HEK293 (cell line): ENCODE data around the gene RAB10.

ENCODE experiments used
- CTCF ChIA-PET: fragments of 350-600 bp; formaldehyde crosslinking; extraction: SDS; loops from one replicate; lab custom pipeline; 2021; ENCODE audit warnings: antibody characterized with exemption; lab: Yijun Ruan, JAX
- POLR2A ChIA-PET: fragments of 300-600 bp; formaldehyde crosslinking; extraction: SDS; loops from one replicate; lab custom pipeline; 2020; ENCODE audit warnings: antibody characterized with exemption, inconsistent platforms; lab: Yijun Ruan, JAX
- H3K27ac ChIP-seq: fragments of 200-500 bp; sonication (Bioruptor generic); 2 replicates; pipeline ENCODE4 v1.5.1; 2014; ENCODE audit warnings: low read depth, low read length, control low read depth, inconsistent platforms; ENCODE audit errors: extremely low read depth
- H3K36me3 ChIP-seq, 2 experiments: fragments of 200-500 bp in 1 of 2; sonication (Bioruptor generic) in 1 of 2; 1 replicate in 1 of 2; 2 replicates in 1 of 2; pipeline ENCODE4 v1.5.1; 2014 to 2017; ENCODE audit warnings: inconsistent platforms in 2 of 2, low read length in 2 of 2; ENCODE audit not compliant: control insufficient read depth in 2 of 2, insufficient read depth in 1 of 2
- H3K4me1 ChIP-seq: fragments of 200-500 bp; sonication (Bioruptor generic); 2 replicates; pipeline ENCODE4 v1.5.1; 2014; ENCODE audit warnings: mild to moderate bottlenecking, low read length, inconsistent platforms; ENCODE audit not compliant: control insufficient read depth, insufficient read depth
- H3K4me3 ChIP-seq: 2 replicates; pipeline ENCODE4 v1.5.1; 2011; ENCODE audit warnings: low read depth, mild to moderate bottlenecking, control low read depth, low read length, moderate library complexity
- H3K9me3 ChIP-seq: fragments of 200-500 bp; sonication (Bioruptor generic); 2 replicates; pipeline ENCODE4 v1.5.1; 2014; ENCODE audit warnings: low read depth, low read length, inconsistent platforms; ENCODE audit not compliant: control insufficient read depth, insufficient read depth
- GFI1B ChIP-seq: fragments of 450-650 bp; formaldehyde crosslinking; IDR thresholded peaks from 2 replicates; pipeline ENCODE4 v1.5.1; 2016; ENCODE audit warnings: missing biosample characterization, missing genetic modification characterization
- GLIS1 ChIP-seq: fragments of 450-650 bp; formaldehyde crosslinking; IDR thresholded peaks from 2 replicates; pipeline ENCODE4 v1.5.1; 2016; ENCODE audit warnings: missing biosample characterization, missing genetic modification characterization
- INSM2 ChIP-seq: fragments of 450-650 bp; formaldehyde crosslinking; IDR thresholded peaks from 2 replicates; pipeline ENCODE4 v1.5.1; 2016; ENCODE audit warnings: missing biosample characterization, missing genetic modification characterization
- KLF16 ChIP-seq: fragments of 450-650 bp; formaldehyde crosslinking; IDR thresholded peaks from 2 replicates; pipeline ENCODE4 v1.5.1; 2017; ENCODE audit warnings: missing biosample characterization, missing genetic modification characterization
- MZF1 ChIP-seq: fragments of 450-650 bp; formaldehyde crosslinking; IDR thresholded peaks from 2 replicates; pipeline ENCODE4 v1.5.1; 2017; ENCODE audit warnings: missing biosample characterization, missing genetic modification characterization, borderline replicate concordance
- OSR2 ChIP-seq: fragments of 450-650 bp; formaldehyde crosslinking; IDR thresholded peaks from 2 replicates; pipeline ENCODE4 v1.5.1; 2016; ENCODE audit warnings: missing biosample characterization, missing genetic modification characterization
- OVOL3 ChIP-seq: fragments of 450-650 bp; formaldehyde crosslinking; IDR thresholded peaks from 2 replicates; pipeline ENCODE4 v1.5.1; 2016; ENCODE audit warnings: missing biosample characterization, missing genetic modification characterization
- PRDM1 ChIP-seq: fragments of 450-650 bp; formaldehyde crosslinking; IDR thresholded peaks from 2 replicates; pipeline ENCODE4; 2016; ENCODE audit warnings: missing biosample characterization, missing genetic modification characterization
- PRDM10 ChIP-seq: fragments of 450-650 bp; formaldehyde crosslinking; IDR thresholded peaks from 2 replicates; pipeline ENCODE4 v1.5.1; 2016; ENCODE audit warnings: missing biosample characterization, missing genetic modification characterization
- PRDM6 ChIP-seq: fragments of 450-650 bp; formaldehyde crosslinking; IDR thresholded peaks from 2 replicates; pipeline ENCODE4 v1.5.1; 2017; ENCODE audit warnings: missing biosample characterization, missing genetic modification characterization
- SP7 ChIP-seq: fragments of 450-650 bp; formaldehyde crosslinking; IDR thresholded peaks from 2 replicates; pipeline ENCODE4 v1.5.1; 2016; ENCODE audit warnings: missing biosample characterization, missing genetic modification characterization
- ZBTB20 ChIP-seq: fragments of 450-650 bp; formaldehyde crosslinking; IDR thresholded peaks from 2 replicates; pipeline ENCODE4 v1.5.1; 2016; ENCODE audit warnings: missing biosample characterization, missing genetic modification characterization
- ZFP37 ChIP-seq: fragments of 450-650 bp; formaldehyde crosslinking; IDR thresholded peaks from 2 replicates; pipeline ENCODE4 v1.5.1; 2016; ENCODE audit warnings: missing biosample characterization, missing genetic modification characterization
- ZNF155 ChIP-seq: fragments of 450-650 bp; formaldehyde crosslinking; IDR thresholded peaks from 2 replicates; pipeline ENCODE4 v1.5.1; 2016; ENCODE audit warnings: missing biosample characterization, missing genetic modification characterization
- ZNF16 ChIP-seq: fragments of 450-650 bp; formaldehyde crosslinking; IDR thresholded peaks from 2 replicates; pipeline ENCODE4 v1.5.1; 2016; ENCODE audit warnings: low read depth, missing biosample characterization, missing genetic modification characterization
- ZNF202 ChIP-seq: fragments of 450-650 bp; formaldehyde crosslinking; IDR thresholded peaks from 2 replicates; pipeline ENCODE4 v1.5.1; 2016; ENCODE audit warnings: missing biosample characterization, missing genetic modification characterization, borderline replicate concordance
- ZNF362 ChIP-seq: fragments of 450-650 bp; formaldehyde crosslinking; IDR thresholded peaks from 2 replicates; pipeline ENCODE4 v1.5.1; 2016; ENCODE audit warnings: missing biosample characterization, missing genetic modification characterization
- ZNF571 ChIP-seq: fragments of 450-650 bp; formaldehyde crosslinking; IDR thresholded peaks from 2 replicates; pipeline ENCODE4 v1.5.0; 2017; ENCODE audit warnings: missing biosample characterization, missing genetic modification characterization
- ZNF580 ChIP-seq: fragments of 450-650 bp; formaldehyde crosslinking; IDR thresholded peaks from 2 replicates; pipeline ENCODE4 v1.5.1; 2016; ENCODE audit warnings: missing biosample characterization, missing genetic modification characterization
- ZNF704 ChIP-seq: fragments of 450-650 bp; formaldehyde crosslinking; IDR thresholded peaks from 2 replicates; pipeline ENCODE4 v1.5.1; 2016; ENCODE audit warnings: missing biosample characterization, missing genetic modification characterization
- ZSCAN18 ChIP-seq: fragments of 450-650 bp; formaldehyde crosslinking; IDR thresholded peaks from 2 replicates; pipeline ENCODE4 v1.5.1; 2016; ENCODE audit warnings: missing biosample characterization, missing genetic modification characterization

Gene RAB10

GRCh38 chr2:26043109-26043508 lies 9.2 kb downstream of the RAB10 start:
- H3K4me3 ChIP-seq, result no peak overlapping the region
- H3K36me3 ChIP-seq, result peaks cover 0 to 9% of the 10 kb centered on the region in 2 experiments; a peak in 2 of 3 replicates
- peaks cover 3% of the 10 kb centered on the region for H3K4me1 ChIP-seq
- TF ChIP-seq ZFP37, result no peak
- peak; percentile 56; the same call in 1 of the 2 replicates for TF ChIP-seq PRDM10 (tag by site-specific recombination)
- TF ChIP-seq, all 188 proteins: peak for 1
- Histone ChIP-seq H3K9me3 (no peaks in the 10 kb centered on the region), H3K27ac (no peak overlapping the region)
- POLR2A ChIA-PET, result interaction anchor here (0.6 to 1.4 kb wide), 2 partner anchors 9 to 303 kb away, joined by 4 to 6 read pairs; partner anchors contain the start of genes RAB10 and SELENOI
- CTCF ChIA-PET, result interaction anchor here (1.2 to 1.6 kb wide), 2 partner anchors 45 to 92 kb away, joined by 5 to 8 read pairs; no protein-coding TSS in a partner anchor

GRCh38 chr2:26043862-26044696 lies 10.2 kb downstream of the RAB10 start:
- ChIA-PET POLR2A (interaction anchor here (0.7 to 1.4 kb wide), 2 partner anchors 10 to 83 kb away, joined by 3 to 6 read pairs; partner anchors contain the start of gene RAB10), CTCF (interaction anchor here (1.2 kb wide), 1 partner anchor 44 kb away, joined by 5 read pairs; no protein-coding TSS in a partner anchor)
- Histone ChIP-seq H3K9me3 (no peaks in the 10 kb centered on the region), H3K4me3 (no peak overlapping the region), H3K4me1 (peaks cover 3% of the 10 kb centered on the region), H3K27ac (no peak overlapping the region), H3K36me3 (peaks cover 0 to 9% of the 10 kb centered on the region in 2 experiments; a peak in 2 of 3 replicates)
- TF ChIP-seq ZNF16 (tag by site-specific recombination) (no peak), ZSCAN18 (tag by site-specific recombination) (no peak), PRDM1 (tag by site-specific recombination) (0 out of 2 replicates have a peak, but pooled peaks have one; percentile 27), SP7 (tag by site-specific recombination) (peak; percentile 25; the same call in 1 of the 2 replicates), ZNF202 (tag by site-specific recombination) (no peak), ZBTB20 (tag by site-specific recombination) (no peak), OVOL3 (tag by site-specific recombination) (no peak), ZNF571 (tag by site-specific recombination) (no peak), GFI1B (tag by site-specific recombination) (no peak), ZNF362 (tag by site-specific recombination) (0 out of 2 replicates have a peak, but pooled peaks have one; percentile 40), OSR2 (tag by site-specific recombination) (peak; percentile 31; the same call in 1 of the 2 replicates), ZNF704 (tag by site-specific recombination) (no peak), INSM2 (peak; percentile 70; the same call in 1 of the 2 replicates), KLF16 (tag by site-specific recombination) (0 out of 2 replicates have a peak, but pooled peaks have one; percentile 25), MZF1 (no peak), GLIS1 (tag by site-specific recombination) (peak; percentile 56; the same call in 1 of the 2 replicates), ZNF155 (no peak), ZNF580 (tag by site-specific recombination) (no peak), PRDM6 (tag by site-specific recombination) (peak; percentile 76)
